NB4 (cell line): Measurements from ENCODE around the gene ING3.

Experiments
- CTCF ChIP-seq: IDR thresholded peaks from one replicate; pipeline ENCODE4 v1.5.1; 2012; ENCODE audit warnings: low read depth, low read length
- POLR2A ChIP-seq: IDR thresholded peaks from 2 replicates; pipeline ENCODE4 v1.6.1; 2011; ENCODE audit warnings: mild to moderate bottlenecking; ENCODE audit not compliant: insufficient read length; ENCODE audit errors: extremely low read depth
- TF ChIP-seq, protein P1 (sequence below): IDR thresholded peaks from 2 replicates; pipeline ENCODE4 v1.6.1; 2011; ENCODE audit warnings: low read depth, low read length

GRCh38 chr7:120926943-120927346, 23.6 kb upstream of the ING3 start:
- TF ChIP-seq POLR2A (no peak), CTCF (no peak)
- TF ChIP-seq, protein P1, sequence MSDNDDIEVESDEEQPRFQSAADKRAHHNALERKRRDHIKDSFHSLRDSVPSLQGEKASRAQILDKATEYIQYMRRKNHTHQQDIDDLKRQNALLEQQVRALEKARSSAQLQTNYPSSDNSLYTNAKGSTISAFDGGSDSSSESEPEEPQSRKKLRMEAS, result no peak
